ENCODE measurements around the gene CDC25B. TPM values are rescaled to one million over a fixed set of nuclear protein-coding genes. Genes with fewer than 3 reads are reported as not detected.
"Not testable (repeated sequence)": the region's sequence is repeated elsewhere in the genome, so short reads cannot be mapped to it uniquely, and the experiment has no call there.

Gene CDC25B
- polyA plus RNA-seq, 4 donors: 31.4 to 45.0 (median 36.7) TPM

GRCh38 chr20:3784216-3784853 is 11.8 kb upstream of the CDC25B start:
- DNase-seq (ENCODE audit: low read depth in 4 of 4, low spot score in 2 of 4): no peak

- DNase-seq (ENCODE audit: low read depth in 4 of 4, low spot score in 2 of 4): no peak
These were observed 11.3 kb upstream of the CDC25B start for GRCh38 chr20:3784863-3785239.

- DNase-seq (ENCODE audit: low read depth in 4 of 4, low spot score in 2 of 4): no peak
These were observed 10.6 kb upstream of the CDC25B start for GRCh38 chr20:3785240-3786125.

GRCh38 chr20:3786126-3786484 is 10.0 kb upstream of the CDC25B start:
- no peak for DNase-seq (ENCODE audit: low read depth in 4 of 4, low spot score in 2 of 4)

GRCh38 chr20:3786665-3787323 is 9.3 kb upstream of the CDC25B start, which contains the start of gene CENPB:
Gene CENPB (minus strand): TSS chr20:3786740. CDS start chr20:3786483, 257 bp downstream.
- DNase-seq (ENCODE audit: low read depth in 4 of 4, low spot score in 2 of 4): peak in 1 of 4 donors; percentile 79

- DNase-seq (ENCODE audit: low read depth in 4 of 4, low spot score in 2 of 4): no peak
These were observed 8.6 kb upstream of the CDC25B start for GRCh38 chr20:3787324-3788014.

GRCh38 chr20:3788685-3789155 is 7.4 kb upstream of the CDC25B start:
- no peak for DNase-seq (ENCODE audit: low read depth in 4 of 4, low spot score in 2 of 4)

- DNase-seq (ENCODE audit: low read depth in 4 of 4, low spot score in 2 of 4): not testable (repeated sequence)
These were observed 6.9 kb upstream of the CDC25B start for GRCh38 chr20:3789201-3789600.

- DNase-seq (ENCODE audit: low read depth in 4 of 4, low spot score in 2 of 4): not testable (repeated sequence)
These were observed 1.9 kb upstream of the CDC25B start for GRCh38 chr20:3794168-3794567.

GRCh38 chr20:3794701-3795420 is 1.2 kb upstream of the CDC25B start:
- DNase-seq (ENCODE audit: low read depth in 4 of 4, low spot score in 2 of 4): no peak

GRCh38 chr20:3796477-3797225 is 541 bp downstream of the CDC25B start:
- no peak for DNase-seq (ENCODE audit: low read depth in 4 of 4, low spot score in 2 of 4)

- no peak for DNase-seq (ENCODE audit: low read depth in 4 of 4, low spot score in 2 of 4)
These were observed 1.1 kb downstream of the CDC25B start for GRCh38 chr20:3797226-3797545.

- no peak for DNase-seq (ENCODE audit: low read depth in 4 of 4, low spot score in 2 of 4)
These were observed 1.7 kb downstream of the CDC25B start for GRCh38 chr20:3797592-3798372.

GRCh38 chr20:3798373-3798768 is 2.3 kb downstream of the CDC25B start:
- DNase-seq (ENCODE audit: low read depth in 4 of 4, low spot score in 2 of 4): no peak

GRCh38 chr20:3798908-3799248 is 2.8 kb downstream of the CDC25B start:
- DNase-seq (ENCODE audit: low read depth in 4 of 4, low spot score in 2 of 4): no peak

- DNase-seq (ENCODE audit: low read depth in 4 of 4, low spot score in 2 of 4): no peak
These were observed 4.3 kb downstream of the CDC25B start for GRCh38 chr20:3800256-3800877.

GRCh38 chr20:3800878-3801260 is 4.8 kb downstream of the CDC25B start:
- no peak for DNase-seq (ENCODE audit: low read depth in 4 of 4, low spot score in 2 of 4)

- DNase-seq (ENCODE audit: low read depth in 4 of 4, low spot score in 2 of 4): no peak
These were observed 5.2 kb downstream of the CDC25B start for GRCh38 chr20:3801299-3801698.
